Neural progenitor cell (in vitro differentiated cells): Measurements from ENCODE around the gene TDRD10.

Experiments
- CTCF ChIP-seq: fragments of 200-600 bp; sonication (generic); IDR thresholded peaks from 2 replicates; pipeline ENCODE4 v1.5.1; 2017; ENCODE audit warnings: antibody characterized with exemption, mild to moderate bottlenecking
- EZH2 ChIP-seq: fragments of 200-600 bp; sonication (generic); IDR thresholded peaks from 2 replicates; pipeline ENCODE4 v1.6.1; 2017; ENCODE audit warnings: antibody characterized with exemption, mild to moderate bottlenecking, moderate library complexity
- EZH2phosphoT487 ChIP-seq: fragments of 200-600 bp; sonication (generic); IDR thresholded peaks from 2 replicates; pipeline ENCODE4 v1.6.1; 2017; ENCODE audit warnings: antibody characterized with exemption

DNA sequence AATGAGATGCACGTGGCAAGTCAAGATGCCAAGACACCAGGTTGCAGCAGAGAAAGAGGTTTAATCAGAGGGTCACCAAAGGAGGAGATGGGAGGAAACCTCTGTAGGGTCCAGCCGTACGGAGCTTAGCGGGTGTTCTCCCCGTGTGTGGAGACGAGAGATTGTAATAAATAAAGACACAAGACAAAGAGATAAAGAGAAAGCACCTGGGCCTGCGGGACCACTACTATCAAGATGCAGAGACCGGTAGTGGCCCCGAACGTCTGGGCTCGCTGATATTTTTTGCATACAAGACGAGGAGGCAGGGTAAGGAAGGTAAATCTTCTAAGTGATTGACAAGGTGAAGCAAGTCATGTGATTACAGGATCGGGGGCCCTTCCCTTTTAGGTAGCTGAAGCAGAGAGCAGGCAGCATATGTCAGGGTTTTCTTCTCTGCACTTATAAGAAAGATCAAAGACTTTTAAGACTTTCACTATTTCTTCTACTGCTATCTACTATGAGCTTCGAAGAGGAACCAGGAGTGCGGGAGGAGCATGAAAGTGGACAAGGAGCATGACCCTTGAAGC is 41.2 kb upstream of the TDRD10 start:
- no peak for TF ChIP-seq CTCF
- TF ChIP-seq EZH2phosphoT487 = no peak
- no peak for TF ChIP-seq EZH2
